H4 (cell line): Measurements from ENCODE around the gene ZNF428. TPM values are rescaled to one million over a fixed set of nuclear protein-coding genes. Genes with fewer than 3 reads are reported as not detected.
A peak's percentile ranks its signal among the peaks of the same experiment; 100 is the strongest.
"Not testable (repeated sequence)": the region's sequence is repeated elsewhere in the genome, so short reads cannot be mapped to it uniquely, and the experiment has no call there.

Experiments
- DNase-seq: peaks from one replicate; pipeline ENCODE4 v3.0.0-alpha.2; 2015; ENCODE audit warnings: low spot score
- total RNA-seq: library from RNA; depleted of rRNA; stranded (reverse); fragments of >200 nt; shearing (Covaris generic); gene quantifications from 2 replicates; pipeline ENCODE4 v1.2.3, GENCODE V29; 2014

The ZNF428 gene
- total RNA-seq, 1 experiment from 2014 or later = 20.4 TPM

DNA sequence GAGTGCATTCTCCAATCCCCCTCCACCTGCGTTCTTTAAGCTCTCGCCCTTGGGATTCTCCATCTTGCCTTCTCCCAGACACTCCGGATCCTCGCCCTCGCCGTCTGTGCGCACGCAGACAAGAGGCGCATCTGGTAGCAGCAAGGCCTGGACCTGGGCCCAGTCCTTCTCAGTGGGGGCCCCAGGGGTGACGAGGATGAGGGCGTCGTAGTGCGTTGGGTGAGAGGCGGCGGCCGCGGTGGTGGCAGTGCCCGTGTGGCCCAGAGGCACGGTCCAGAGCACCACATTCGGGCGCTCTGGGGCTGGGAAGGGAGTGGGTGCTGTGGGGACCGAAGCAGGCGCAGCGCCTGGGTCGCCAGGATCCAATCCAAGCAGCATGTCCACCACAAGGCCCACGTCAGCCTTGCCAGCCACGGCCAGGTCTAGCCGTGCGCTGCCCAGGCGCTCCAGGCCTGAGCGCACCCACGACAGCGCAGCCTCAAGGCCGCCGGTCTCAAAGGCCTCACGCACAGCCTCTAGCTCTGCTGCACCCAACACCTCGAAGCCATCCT, 26.6 kb downstream of the ZNF428 start:
- DNase-seq = no peak

DNA sequence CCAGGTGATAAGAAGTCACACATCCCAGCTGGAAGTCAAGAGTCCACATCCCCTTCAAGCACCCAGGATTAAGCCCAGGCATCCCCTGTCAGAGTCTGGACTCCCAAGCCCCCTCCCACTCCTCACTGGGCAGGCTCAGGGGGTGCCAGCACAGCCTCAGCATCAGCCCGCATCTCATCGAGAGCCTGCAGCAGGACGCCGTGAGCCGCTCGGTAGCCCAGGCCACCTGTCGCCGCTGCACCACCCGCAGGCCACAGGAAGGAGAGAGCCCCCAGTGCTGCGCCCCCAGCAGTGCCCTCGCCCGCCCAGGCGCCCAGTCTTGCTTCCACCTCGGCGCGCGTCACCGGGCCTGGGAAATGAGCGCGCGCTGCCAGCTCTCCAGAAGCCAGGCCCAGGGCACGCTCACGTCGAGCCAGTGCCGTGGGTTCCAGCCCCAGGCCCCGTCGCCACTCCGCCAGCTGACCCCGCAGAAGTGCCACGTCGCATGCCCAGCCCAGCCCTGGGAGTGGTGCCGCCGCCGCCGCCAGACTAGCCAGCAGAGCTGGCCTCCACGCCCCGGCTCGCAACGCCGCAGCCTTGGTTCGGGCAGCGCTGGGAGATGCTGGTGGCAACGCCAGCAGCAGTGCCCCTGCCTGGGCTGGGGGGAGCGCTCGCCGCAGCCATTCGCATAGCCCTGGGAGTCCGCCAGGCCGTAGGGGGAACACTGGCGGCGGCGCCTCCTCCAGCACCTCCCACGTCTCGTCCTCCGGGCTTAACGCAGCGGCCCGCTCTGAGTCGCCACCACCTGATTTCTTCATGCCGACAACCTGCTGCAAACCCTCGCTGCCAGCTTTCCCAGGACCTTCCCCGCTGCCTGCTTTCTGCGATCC, 27.3 kb downstream of the ZNF428 start:
- no peak for DNase-seq

DNA sequence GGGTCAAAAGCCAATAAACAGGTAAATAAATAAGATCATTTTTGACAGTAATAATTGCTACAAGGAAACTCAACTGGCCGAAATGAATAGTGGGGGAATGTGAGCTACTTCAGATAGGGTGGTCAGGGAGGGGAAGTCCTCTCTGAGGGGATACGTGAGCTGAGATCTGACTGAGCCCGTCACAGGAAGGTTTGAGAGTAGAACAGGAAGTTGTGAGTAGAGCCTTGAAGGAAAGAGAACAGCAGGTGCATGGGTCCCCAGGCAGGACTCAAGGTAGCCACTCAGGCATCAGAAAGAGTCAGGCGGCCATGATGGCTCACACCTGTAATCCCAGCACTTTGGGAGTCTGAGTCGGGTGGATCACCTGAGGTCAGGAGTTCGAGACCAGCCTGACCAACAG, 29.8 kb downstream of the ZNF428 start:
- no peak for DNase-seq

DNA sequence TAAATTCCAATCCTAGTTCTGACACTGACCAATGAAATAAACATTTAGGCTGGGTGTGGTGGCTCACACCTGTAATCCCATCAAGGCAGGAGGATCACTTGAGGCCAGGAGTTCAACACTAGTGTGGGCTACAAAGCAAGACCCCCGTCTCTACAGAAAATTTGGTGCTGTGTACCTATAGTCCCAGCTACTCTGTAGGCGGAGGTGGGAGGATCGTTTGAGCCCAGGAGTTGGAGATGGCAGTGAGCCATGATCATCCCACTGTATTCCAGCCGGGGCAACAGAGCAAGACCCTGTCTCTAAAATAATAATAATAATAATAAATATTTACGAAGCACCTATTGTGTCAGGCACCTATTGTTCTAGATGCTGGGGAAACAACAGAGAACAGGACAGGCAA, 30.2 kb downstream of the ZNF428 start:
- no peak for DNase-seq

DNA sequence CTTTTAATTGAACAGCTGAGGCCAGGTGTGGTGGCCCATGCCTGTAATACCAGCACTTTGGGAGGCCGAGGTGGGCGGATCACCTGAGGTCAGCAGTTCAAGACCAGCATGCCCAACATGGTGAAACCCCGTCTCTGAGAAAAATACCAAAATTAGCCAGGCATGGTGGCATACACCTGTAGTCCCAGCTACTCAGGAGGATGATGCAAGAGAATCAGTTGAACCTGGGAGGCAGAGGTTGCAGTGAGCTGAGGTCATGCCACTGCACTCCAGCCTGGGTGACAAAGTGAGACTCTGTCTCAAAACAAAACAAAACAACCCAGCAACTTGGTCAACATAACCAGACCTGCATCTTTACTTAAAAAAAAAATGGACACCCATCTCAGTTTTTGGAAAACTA, 32.4 kb downstream of the ZNF428 start:
- not testable (repeated sequence) for DNase-seq

DNA sequence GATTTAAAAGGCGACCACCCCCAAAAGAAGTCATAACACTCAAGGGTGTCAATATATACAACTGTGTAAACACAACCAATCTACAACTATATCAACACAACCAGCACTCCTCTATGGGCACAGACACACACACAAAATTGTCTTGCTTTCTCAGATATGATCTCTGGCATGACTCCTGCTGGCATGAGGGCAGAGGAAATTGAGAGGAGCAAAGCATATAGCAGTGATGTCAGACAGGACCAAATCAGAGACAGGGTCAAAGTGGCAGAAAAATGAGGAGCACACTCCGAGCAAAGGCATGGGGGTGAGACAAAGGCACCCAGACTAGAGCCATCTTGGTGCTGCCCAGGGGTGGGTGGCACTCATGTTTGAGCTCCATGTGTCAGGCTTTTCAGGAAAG, 33.1 kb downstream of the ZNF428 start:
- no peak for DNase-seq

DNA sequence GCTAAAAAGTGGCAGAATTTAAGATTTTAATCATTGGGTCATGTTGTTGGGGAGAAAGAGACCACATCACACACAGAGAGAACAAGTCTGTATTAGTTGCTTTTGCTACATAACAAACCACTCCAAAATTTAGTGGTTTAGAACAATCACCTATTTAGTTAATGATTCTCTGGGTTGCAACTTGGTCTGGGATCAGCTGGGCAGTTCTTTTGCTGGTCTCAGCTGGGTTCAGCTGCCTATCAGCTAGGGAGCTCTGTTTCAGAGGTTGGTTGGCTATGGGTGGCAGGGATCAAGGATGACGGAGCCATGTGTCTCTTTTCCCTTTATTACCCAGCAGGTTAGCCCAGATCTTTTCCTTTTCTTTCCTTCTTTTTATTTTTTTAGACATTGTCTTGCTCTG, 34.9 kb downstream of the ZNF428 start:
- DNase-seq = no peak

DNA sequence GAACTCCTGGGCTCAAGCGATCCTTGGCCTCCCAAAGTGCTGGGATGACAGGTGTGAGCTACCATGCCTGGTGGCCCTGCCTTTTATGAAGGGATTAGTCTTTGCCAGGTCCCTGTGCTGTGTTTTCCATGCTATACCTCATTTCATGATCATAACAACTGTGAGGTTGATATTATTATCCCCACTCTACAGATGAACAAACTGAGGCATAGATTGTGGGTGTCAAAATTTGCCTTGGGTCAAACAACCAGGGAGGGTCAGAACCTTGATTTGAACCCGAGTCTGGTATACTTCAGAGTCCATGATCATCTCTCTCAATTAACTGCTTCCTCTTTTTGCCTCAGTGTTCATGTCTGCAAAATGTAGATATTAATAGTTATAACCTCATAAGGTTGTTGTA, 36.9 kb downstream of the ZNF428 start:
- DNase-seq = no peak

DNA sequence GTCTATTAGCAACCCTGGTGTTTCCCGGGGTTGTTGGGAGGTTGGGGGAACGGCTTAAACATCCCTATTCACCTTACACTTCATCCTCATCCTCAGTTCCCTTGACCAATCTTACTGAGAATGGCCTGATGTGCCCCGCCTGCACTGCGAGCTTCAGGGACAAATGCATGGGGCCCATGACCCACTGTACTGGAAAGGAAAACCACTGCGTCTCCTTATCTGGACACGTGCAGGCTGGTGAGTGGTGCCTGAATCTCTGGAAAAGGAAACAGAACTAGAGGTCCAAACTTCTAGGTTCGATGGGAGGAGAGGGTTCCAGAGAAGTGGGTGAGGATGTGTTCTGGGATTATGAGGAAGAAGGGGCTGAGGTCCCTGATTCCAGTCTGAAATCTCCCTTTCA, 38.0 kb downstream of the ZNF428 start:
- no peak for DNase-seq

DNA sequence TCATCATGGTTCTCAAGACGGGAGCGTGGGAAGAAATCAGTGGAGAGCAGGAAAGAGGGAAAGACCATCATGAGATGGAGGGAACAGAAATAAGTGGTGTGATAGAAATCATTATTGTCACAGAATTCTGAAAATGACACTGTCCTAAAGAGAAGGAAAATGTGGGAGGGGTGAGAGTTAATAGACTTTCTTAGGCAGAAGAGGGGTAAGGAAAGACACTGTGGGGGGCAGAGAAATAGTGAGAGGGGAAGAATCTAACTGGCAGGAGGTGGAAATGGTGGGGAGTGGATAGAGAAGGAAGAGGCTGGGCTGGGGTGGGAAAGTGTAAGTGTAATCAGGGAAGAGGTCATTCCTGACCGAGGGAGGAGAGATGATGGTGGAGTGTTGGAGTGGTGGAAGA, 40.6 kb downstream of the ZNF428 start:
- no peak for DNase-seq

DNA sequence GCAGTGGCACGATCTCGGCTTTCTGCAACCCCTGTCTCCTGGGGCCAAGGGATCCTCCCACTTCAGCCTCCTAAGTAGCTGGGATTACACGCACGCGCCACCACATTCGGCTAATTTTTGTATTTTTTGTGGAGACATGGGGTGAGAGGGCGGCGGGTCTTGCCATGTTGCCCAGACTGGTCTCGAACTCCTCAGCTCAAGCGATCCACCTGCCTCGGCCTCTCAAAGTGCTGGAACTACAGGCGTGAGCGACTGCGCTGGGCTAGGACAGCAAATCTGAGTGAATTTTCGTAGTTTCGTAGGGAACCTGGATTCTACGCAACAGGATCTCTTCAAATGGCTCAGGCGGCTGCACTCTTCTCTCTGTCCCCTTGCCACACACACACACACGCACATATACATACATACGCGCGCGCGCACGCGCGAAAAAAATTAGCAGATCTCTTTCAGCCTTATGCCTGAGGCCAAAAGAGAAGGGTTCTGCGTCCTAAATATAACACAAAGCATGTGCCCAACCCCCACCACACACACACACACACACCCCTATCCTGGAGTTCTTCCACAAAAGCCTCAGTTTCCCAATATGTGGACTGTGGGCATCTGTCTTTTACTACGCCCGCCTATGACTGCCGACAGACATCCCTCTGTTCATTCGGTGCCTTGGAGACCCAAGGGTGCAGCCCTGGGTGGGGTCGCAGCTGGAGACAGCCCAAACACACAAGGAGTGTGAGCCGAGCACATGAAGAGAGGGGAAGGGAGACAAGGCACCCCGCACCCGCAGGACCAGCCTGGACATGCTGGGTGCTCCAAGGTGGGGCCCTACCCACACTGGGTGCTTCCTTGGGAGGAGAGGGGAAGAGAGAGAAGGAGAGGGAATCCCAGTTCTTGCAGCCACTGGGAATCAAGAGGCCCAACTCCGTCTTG, 43.2 kb downstream of the ZNF428 start:
- no peak for DNase-seq

DNA sequence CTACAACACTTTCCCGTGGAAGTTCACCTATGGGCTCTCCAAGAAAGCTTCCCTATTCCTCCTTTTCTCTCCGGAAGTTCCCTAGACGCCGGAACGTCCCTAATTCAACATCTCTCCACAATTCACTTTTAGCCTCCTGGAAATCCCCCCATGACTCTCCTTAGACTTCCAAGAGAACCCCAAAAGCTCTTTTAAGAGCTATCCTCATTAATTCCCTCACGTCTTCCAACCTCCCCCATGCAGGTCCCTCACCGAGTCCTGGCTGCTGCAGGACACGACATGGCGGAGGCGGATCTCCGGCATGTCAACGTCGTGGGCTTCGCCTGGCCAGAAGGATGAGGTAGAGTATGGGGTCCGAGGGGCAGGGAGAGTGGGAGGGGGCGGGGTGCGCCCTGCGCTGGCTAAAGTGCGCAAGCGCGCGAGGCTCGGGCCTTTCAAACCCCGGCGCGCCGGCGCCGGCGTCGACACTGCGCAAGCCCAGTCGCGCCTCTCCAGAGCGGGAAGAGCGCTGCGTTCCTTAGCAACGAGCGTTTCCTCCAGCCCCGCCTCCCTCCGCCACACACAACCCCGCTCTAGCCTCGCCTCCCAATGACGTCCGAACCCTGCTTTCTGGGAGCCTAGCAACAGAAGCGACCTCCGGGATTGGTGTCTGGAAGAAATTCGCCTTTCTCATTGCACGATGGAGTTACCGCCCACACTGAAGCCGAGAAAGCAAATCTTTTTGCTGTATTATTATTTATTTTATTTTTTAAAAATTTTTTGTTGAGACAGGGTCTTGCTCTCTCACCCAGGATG, 44.1 kb downstream of the ZNF428 start, which contains the start of the genes PINLYP and XRCC1:
PINLYP (plus strand) TSS at position 646 of the 795 bp plus-strand sequence. CDS start 1,391 bp downstream, outside the sequence.
XRCC1 (minus strand) TSS at position 372 of the 795 bp plus-strand sequence; CDS start at position 303, 69 bp downstream.
- peak; percentile 99 for DNase-seq

DNA sequence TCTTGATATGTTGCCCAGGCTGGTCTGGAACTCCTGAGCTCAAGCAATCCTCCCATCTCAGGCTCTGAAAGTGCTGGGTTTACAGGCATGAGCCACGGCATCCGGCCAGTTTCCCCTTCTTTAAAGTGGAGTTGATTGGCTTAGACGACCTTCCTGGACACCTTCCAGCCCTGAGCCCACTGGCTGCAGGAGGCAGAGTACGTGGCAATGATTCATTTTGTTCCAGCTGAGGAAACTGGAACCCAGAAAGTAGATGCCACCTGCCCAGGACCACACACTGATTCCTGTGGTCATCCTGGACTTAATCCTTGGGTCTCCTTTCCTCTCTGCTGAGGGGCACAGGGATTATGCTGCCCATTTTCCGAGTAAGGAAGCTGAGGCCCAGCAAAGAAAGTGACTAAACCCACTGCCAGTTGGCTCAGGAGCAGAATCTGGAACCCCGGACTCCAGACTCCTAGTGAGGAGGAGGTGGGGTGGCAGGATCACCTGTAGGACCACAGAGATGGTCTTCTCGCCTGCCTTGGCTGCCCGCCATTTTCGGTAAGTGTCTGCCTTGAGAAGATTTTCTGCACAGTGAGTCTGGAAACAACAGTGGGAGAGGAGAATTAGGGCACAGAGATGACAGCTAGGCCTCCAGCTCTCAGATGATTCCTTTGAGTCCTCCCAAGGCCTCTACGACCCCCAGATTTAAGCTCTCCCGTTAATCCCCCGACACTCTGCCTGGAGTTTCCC, 44.8 kb downstream of the ZNF428 start:
- DNase-seq = peak; percentile 35

DNA sequence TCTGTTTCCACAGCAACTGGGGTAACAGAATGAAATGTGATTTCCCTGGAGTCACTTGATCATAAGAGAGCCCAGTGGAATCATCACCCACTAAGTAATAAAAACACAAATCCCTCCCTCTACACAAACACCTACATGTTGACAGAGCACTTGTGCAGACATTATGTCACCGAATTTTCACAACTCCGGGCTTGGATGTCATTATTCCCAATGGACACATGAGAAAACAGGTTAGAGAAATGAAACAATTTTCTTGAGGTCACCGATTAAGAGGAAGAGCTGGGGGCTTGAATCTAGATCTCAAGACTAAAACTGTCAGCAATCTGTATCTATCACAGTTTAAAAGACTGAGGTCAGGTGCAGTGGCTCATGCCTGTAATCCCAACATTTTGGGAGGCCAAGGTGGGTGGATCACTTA, 47.2 kb downstream of the ZNF428 start:
- DNase-seq = no peak

DNA sequence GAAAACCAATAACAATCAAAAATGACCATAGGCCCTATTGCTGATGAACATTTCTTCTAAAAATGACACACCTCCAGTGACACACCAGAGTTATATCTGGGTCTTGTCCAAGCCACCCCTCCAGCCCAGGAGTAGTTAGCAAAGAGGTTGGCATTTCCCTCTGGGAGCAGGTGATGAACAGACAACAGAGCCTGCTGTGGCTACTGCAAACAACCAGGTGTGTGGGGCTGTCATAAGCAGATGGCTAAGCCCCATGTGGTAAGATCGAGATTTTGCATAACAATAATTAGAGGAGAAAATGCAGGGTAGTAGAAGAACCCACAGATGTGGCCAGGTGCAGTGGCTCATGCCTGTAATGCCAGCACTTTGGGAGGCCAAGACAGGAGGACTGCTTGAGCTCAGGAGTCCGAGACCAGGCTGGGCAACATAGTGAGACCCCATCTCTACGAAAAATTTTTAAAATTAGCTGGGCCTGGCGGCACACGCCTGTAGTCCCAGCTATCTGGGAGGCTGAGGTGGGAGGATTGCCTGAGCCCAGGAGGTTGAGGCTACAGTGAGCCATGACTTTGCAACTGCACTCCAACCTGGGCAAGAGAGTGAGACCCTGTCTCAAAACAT, 49.1 kb downstream of the ZNF428 start:
- no peak for DNase-seq

DNA sequence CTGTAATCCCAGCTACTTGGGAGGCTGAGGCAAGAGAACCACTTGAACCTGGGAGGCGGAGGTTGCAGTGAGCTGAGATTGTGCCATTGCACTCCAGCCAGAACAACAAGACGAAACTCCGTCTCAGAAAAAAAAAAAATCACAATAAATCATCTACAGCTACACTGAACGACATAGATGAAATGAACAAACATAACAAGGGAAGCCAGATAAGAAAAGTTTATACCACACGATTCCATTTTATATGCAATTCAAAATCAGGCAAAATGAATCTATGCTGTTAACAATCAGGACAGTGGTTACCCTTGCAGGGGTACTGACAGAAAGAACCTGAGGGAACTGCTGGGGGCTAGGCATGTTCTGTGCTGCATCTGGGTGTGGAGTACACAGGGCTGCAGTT, 49.8 kb downstream of the ZNF428 start:
- no peak for DNase-seq

DNA sequence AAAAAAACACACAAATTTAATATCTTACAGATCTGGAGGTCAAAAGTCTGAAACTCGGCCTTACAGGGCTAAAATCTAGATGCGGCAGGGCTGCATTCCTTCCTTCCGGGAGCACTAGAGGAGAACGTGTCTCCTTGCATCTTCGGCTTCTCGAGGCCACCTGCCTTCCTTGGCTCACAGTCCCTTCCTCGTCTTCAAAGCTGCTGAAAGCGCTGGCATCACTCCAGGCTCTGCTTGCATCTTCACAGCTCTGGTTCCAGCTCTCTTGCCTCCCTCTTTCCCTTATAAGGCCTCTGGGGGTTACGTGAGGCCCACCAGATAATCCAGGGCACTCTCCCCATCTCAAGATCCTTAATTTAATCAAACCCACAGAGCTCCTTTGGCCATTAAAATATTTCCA, 54.6 kb downstream of the ZNF428 start:
- DNase-seq = no peak

DNA sequence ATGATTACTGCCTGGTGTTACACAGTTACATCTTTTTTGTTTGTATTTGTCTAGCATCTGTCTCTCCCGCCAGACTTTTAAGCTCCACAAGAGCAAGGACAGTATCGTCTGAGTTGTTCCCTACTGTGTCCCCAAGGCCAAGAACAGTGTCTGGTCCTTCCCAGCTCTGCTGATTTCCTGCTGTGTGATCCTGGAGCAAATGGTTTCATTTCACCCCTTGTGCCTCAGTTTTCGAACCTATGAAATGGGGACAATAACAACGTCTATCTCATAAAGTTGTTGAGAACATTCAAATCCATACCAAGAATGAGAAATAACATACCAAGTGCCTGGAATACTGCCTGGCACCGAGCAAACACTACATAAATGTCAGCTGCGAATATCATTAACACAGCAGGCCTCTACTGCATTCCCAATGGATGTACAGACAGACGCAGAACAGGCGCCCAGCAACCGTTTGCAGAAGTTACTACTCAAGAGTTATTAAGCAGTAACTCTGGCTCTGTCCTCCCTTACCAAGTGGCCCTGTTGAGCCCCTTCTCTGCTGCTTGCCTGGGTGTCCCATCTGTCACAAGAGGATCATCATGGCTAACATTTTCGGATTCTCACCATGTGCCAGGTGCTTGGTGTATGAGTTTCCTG, 55.5 kb downstream of the ZNF428 start:
- DNase-seq = no peak

DNA sequence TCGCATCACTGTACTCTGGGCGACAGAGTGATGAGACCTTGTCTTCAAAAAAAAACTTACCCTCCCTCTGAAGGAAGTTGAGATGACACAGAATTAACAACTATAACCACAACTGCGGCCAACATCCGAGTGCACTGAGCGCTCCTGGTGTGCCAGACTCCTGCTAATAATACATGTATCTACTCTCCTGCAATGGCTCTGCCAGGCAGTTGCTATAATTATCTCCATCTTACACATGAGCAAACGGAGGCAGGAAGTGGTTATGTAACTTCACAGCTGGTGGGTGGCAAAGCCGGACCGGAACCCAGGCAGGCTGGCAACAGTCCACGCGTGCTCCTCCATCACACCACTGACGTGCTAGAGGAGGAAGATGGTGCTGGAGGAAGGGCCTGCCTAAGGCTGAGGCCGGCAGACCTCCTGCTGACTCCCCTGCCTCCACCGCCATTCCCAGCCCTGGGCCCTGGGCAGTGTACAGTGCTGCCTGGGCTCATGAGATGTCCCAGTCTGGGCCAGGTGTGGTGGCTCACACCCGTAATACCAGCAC, 56.7 kb downstream of the ZNF428 start:
- DNase-seq = peak; percentile 97
